Measurements from ENCODE around the gene GPR139. TPM values are rescaled to one million over a fixed set of nuclear protein-coding genes. Genes with fewer than 3 reads are reported as not detected.

GPR139 gene
- total and polyA plus RNA-seq, 9 donors, result not detected

GRCh38 chr16:20041924-20042596 lies 31.6 kb downstream of the GPR139 start:
- Histone ChIP-seq H3K27me3 (no peaks in the 10 kb centered on the region), H3K4me3 (no peak overlapping the region), H3K9me3 (no peaks in the 10 kb centered on the region), H3K27ac (no peak overlapping the region), H3K36me3 (no peaks in the 10 kb centered on the region), H3K4me1 (ENCODE audit: insufficient read depth) (no peaks in the 10 kb centered on the region)
- TF ChIP-seq POLR2A (IDR thresholded peaks at IDR 0.05) (no peak), CTCF (IDR thresholded peaks at IDR 0.05) (no peak), EP300 (IDR thresholded peaks at IDR 0.05) (no peak)
- WGBS, 3 donors, result 70 to 83% (median 75%) methylated on average over 4 of the region's 4 CpGs
- intact Hi-C loops (cut with DNase I), result no loop called here
- no peak for DNase-seq

- H3K27ac ChIP-seq, result no peak overlapping the region
Measured at GRCh38 chr16:20040011-20040410, 33.7 kb downstream of the GPR139 start.

GRCh38 chr16:20029611-20030010 lies 44.1 kb downstream of the GPR139 start:
- Histone ChIP-seq H3K9me3 (no peaks in the 10 kb centered on the region), H3K4me1 (ENCODE audit: insufficient read depth) (no peaks in the 10 kb centered on the region), H3K36me3 (no peaks in the 10 kb centered on the region), H3K27ac (no peak overlapping the region), H3K4me3 (no peak overlapping the region), H3K27me3 (no peaks in the 10 kb centered on the region)
- no peak for DNase-seq
- intact Hi-C loops (cut with DNase I), result no loop called here
- 60 to 69% (median 67%) methylated on average over 3 of the region's 3 CpGs for WGBS, 3 donors
- TF ChIP-seq EP300 (IDR thresholded peaks at IDR 0.05), result no peak

More at GRCh38 chr16:20040011-20040410, 33.7 kb downstream of the GPR139 start:
- intact Hi-C loops (cut with DNase I), result no loop called here
- no peak overlapping the region for H3K4me3 ChIP-seq
- no peaks in the 10 kb centered on the region for H3K9me3 ChIP-seq
- DNase-seq, result no peak
- no peak for TF ChIP-seq EP300 (IDR thresholded peaks at IDR 0.05)
- H3K4me1 ChIP-seq (ENCODE audit: insufficient read depth), result no peaks in the 10 kb centered on the region
- no peaks in the 10 kb centered on the region for H3K36me3 ChIP-seq
- 70 to 81% (median 71%) methylated on average over 4 of the region's 4 CpGs for WGBS, 3 donors
- no peaks in the 10 kb centered on the region for H3K27me3 ChIP-seq

GRCh38 chr16:20026361-20027072 lies 47.2 kb downstream of the GPR139 start:
- Histone ChIP-seq H3K27me3 (no peaks in the 10 kb centered on the region), H3K4me1 (ENCODE audit: insufficient read depth) (no peaks in the 10 kb centered on the region), H3K27ac (no peak overlapping the region), H3K9me3 (no peaks in the 10 kb centered on the region), H3K36me3 (no peaks in the 10 kb centered on the region), H3K4me3 (no peak overlapping the region)
- WGBS, 3 donors, result 48 to 72% (median 52%) methylated on average over 2 of the region's 2 CpGs
- no peak for DNase-seq
- intact Hi-C loops (cut with DNase I), result no loop called here
- TF ChIP-seq POLR2A (IDR thresholded peaks at IDR 0.05) (no peak), EP300 (IDR thresholded peaks at IDR 0.05) (no peak), CTCF (IDR thresholded peaks at IDR 0.05) (no peak)

- no peak for DNase-seq
- intact Hi-C loops (cut with DNase I), result no loop called here
- H3K9me3 ChIP-seq, result no peaks in the 10 kb centered on the region
- H3K27ac ChIP-seq, result no peak overlapping the region
- WGBS, 3 donors, result 2 to 9% (median 3%) methylated on average over 1 of the region's 1 CpG
- H3K4me1 ChIP-seq (ENCODE audit: insufficient read depth), result no peaks in the 10 kb centered on the region
- no peak for TF ChIP-seq POLR2A (IDR thresholded peaks at IDR 0.05)
- no peak for TF ChIP-seq CTCF (IDR thresholded peaks at IDR 0.05)
- no peak for TF ChIP-seq EP300 (IDR thresholded peaks at IDR 0.05)
- H3K36me3 ChIP-seq, result no peaks in the 10 kb centered on the region
- H3K4me3 ChIP-seq, result no peak overlapping the region
- H3K27me3 ChIP-seq, result no peaks in the 10 kb centered on the region
Measured at GRCh38 chr16:20023190-20023589, 50.5 kb downstream of the GPR139 start.
